Osteoblast (primary cell): Measurements from ENCODE around the gene ANKS1B. TPM values are rescaled to one million over a fixed set of nuclear protein-coding genes. Genes with fewer than 3 reads are reported as not detected.

Experiments used
- DNase-seq: peaks from one replicate; pipeline ENCODE4 v3.0.0; 2011; ENCODE audit warnings: low spot score, mixed read lengths; ENCODE audit not compliant: insufficient read length; ENCODE audit errors: missing footprints
- H2AFZ ChIP-seq: 2 replicates; pipeline ENCODE4 v1.6.0; 2011; ENCODE audit warnings: mild to moderate bottlenecking, low read length
- H3K27ac ChIP-seq: 2 replicates; pipeline ENCODE4 v1.5.1; 2011; ENCODE audit warnings: mild to moderate bottlenecking, low read depth, low read length, moderate library complexity
- H3K27me3 ChIP-seq: 2 replicates; pipeline ENCODE4 v1.6.0; 2012; ENCODE audit warnings: mild to moderate bottlenecking, control low read depth, inconsistent platforms, low read length, moderate library complexity; ENCODE audit not compliant: insufficient read depth
- H3K36me3 ChIP-seq: 2 replicates; pipeline ENCODE4 v1.5.1; 2011; ENCODE audit warnings: mild to moderate bottlenecking, low read length, control low read depth, moderate library complexity; ENCODE audit not compliant: insufficient read depth
- H3K4me1 ChIP-seq: 2 replicates; pipeline ENCODE4 v1.5.1; 2011; ENCODE audit warnings: mild to moderate bottlenecking, low read length, control low read depth, moderate library complexity; ENCODE audit not compliant: insufficient read depth
- H3K4me2 ChIP-seq: 2 replicates; pipeline ENCODE4 v1.6.0; 2011; ENCODE audit warnings: mild to moderate bottlenecking, low read length; ENCODE audit not compliant: insufficient read depth
- H3K4me3 ChIP-seq: fragments of 200-600 bp; sonication (generic); 3 replicates; pipeline ENCODE4 v1.5.1; 2012; ENCODE audit warnings: mild to moderate bottlenecking, low read length, inconsistent platforms; ENCODE audit not compliant: insufficient read depth
- H3K79me2 ChIP-seq: 2 replicates; pipeline ENCODE4 v1.6.0; 2012; ENCODE audit warnings: mild to moderate bottlenecking, low read length, control low read depth, inconsistent platforms; ENCODE audit not compliant: insufficient read depth
- H3K9me3 ChIP-seq: 2 replicates; pipeline ENCODE4 v1.5.1; 2011; ENCODE audit warnings: low read depth, low read length, control low read depth
- H4K20me1 ChIP-seq: 2 replicates; pipeline ENCODE4 v1.6.0; 2012; ENCODE audit warnings: mild to moderate bottlenecking, low read length, control low read depth; ENCODE audit not compliant: insufficient read depth
- CTCF ChIP-seq: IDR thresholded peaks from 2 replicates; pipeline ENCODE4 v1.5.1; 2011; ENCODE audit warnings: mild to moderate bottlenecking, low read depth, low read length, moderate library complexity; ENCODE audit errors: extremely low read depth
- total RNA-seq: library from RNA; depleted of rRNA; stranded (reverse); fragments of >200 nt; gene quantifications from 2 replicates; pipeline ENCODE4 v1.2.3, GENCODE V29; 2012

The ANKS1B gene
- total RNA-seq, 1 donor: 2.2 TPM

GRCh38 chr12:99087278-99087677 is 897.5 kb downstream of the ANKS1B start:
- Histone ChIP-seq H2AFZ (no peak overlapping the region), H4K20me1 (no peaks in the 10 kb centered on the region), H3K9me3 (no peaks in the 10 kb centered on the region), H3K4me1 (no peaks in the 10 kb centered on the region), H3K4me2 (no peak overlapping the region), H3K79me2 (no peaks in the 10 kb centered on the region), H3K27me3 (no peaks in the 10 kb centered on the region), H3K4me3 (no peak overlapping the region), H3K36me3 (no peaks in the 10 kb centered on the region), H3K27ac (no peak overlapping the region)
- no peak for TF ChIP-seq CTCF
- DNase-seq: no peak

GRCh38 chr12:99079811-99080210 is 904.9 kb downstream of the ANKS1B start:
- no peaks in the 10 kb centered on the region for H3K36me3 ChIP-seq
- H3K9me3 ChIP-seq: no peaks in the 10 kb centered on the region
- no peak overlapping the region for H3K27ac ChIP-seq
- TF ChIP-seq CTCF: no peak
- H3K4me3 ChIP-seq: no peak overlapping the region
- no peaks in the 10 kb centered on the region for H3K27me3 ChIP-seq
- H2AFZ ChIP-seq: no peak overlapping the region
- H3K79me2 ChIP-seq: no peaks in the 10 kb centered on the region
- H4K20me1 ChIP-seq: no peaks in the 10 kb centered on the region
- DNase-seq: no peak
- H3K4me2 ChIP-seq: no peak overlapping the region
- H3K4me1 ChIP-seq: no peaks in the 10 kb centered on the region

- Histone ChIP-seq H3K36me3 (no peaks in the 10 kb centered on the region), H3K4me3 (no peak overlapping the region), H3K27me3 (no peaks in the 10 kb centered on the region), H2AFZ (no peak overlapping the region), H3K4me1 (no peaks in the 10 kb centered on the region), H3K79me2 (no peaks in the 10 kb centered on the region), H3K27ac (no peak overlapping the region), H4K20me1 (no peaks in the 10 kb centered on the region), H3K9me3 (no peaks in the 10 kb centered on the region), H3K4me2 (no peak overlapping the region)
- no peak for DNase-seq
- TF ChIP-seq CTCF: no peak
Measured at GRCh38 chr12:99068993-99069747, 915.6 kb downstream of the ANKS1B start.

- no peaks in the 10 kb centered on the region for H3K9me3 ChIP-seq
Measured at GRCh38 chr12:99067171-99067785, 917.5 kb downstream of the ANKS1B start.

More at GRCh38 chr12:99067171-99067785, 917.5 kb downstream of the ANKS1B start:
- no peaks in the 10 kb centered on the region for H4K20me1 ChIP-seq
- H3K4me2 ChIP-seq: no peak overlapping the region
- no peaks in the 10 kb centered on the region for H3K27me3 ChIP-seq
- no peaks in the 10 kb centered on the region for H3K36me3 ChIP-seq
- no peak overlapping the region for H2AFZ ChIP-seq
- no peak for TF ChIP-seq CTCF
- H3K27ac ChIP-seq: no peak overlapping the region
- H3K4me1 ChIP-seq: no peaks in the 10 kb centered on the region
- H3K4me3 ChIP-seq: no peak overlapping the region
- no peaks in the 10 kb centered on the region for H3K79me2 ChIP-seq
- DNase-seq: no peak
